GM23248 (cell line): Measurements from ENCODE around the gene TMEM39B. TPM values are rescaled to one million over a fixed set of nuclear protein-coding genes. Genes with fewer than 3 reads are reported as not detected.

ENCODE experiments used
- DNase-seq: peaks from one replicate; pipeline ENCODE4 v3.0.0-alpha.2; 2015
- H2AFZ ChIP-seq: fragments of 200-600 bp; sonication (generic); 2 replicates; pipeline ENCODE4 v1.6.1; 2016; ENCODE audit warnings: antibody characterized with exemption
- H3F3A ChIP-seq: fragments of 200-600 bp; sonication (generic); 2 replicates; pipeline ENCODE4 v1.6.1; 2016; ENCODE audit warnings: mild to moderate bottlenecking, antibody characterized with exemption, mixed run types; ENCODE audit not compliant: insufficient read depth
- H3K27ac ChIP-seq: fragments of 200-600 bp; sonication (generic); 2 replicates; pipeline ENCODE4 v1.5.1; 2016; ENCODE audit warnings: mild to moderate bottlenecking
- H3K27me3 ChIP-seq: fragments of 200-600 bp; sonication (generic); replicated peaks from 2 replicates; pipeline ENCODE4 v1.6.1; 2016; ENCODE audit warnings: mild to moderate bottlenecking; ENCODE audit not compliant: insufficient read depth
- H3K36me3 ChIP-seq: fragments of 200-600 bp; sonication (generic); 2 replicates; pipeline ENCODE4 v1.6.1; 2016; ENCODE audit warnings: low read depth, mild to moderate bottlenecking
- H3K4me1 ChIP-seq: fragments of 200-600 bp; sonication (generic); 2 replicates; pipeline ENCODE4 v1.6.1; 2016; ENCODE audit warnings: mild to moderate bottlenecking; ENCODE audit not compliant: insufficient read depth
- H3K4me2 ChIP-seq: fragments of 200-600 bp; sonication (generic); one replicate; pipeline ENCODE4 v1.6.1; 2016; ENCODE audit warnings: mild to moderate bottlenecking; ENCODE audit not compliant: unreplicated experiment
- H3K4me3 ChIP-seq: fragments of 200-600 bp; sonication (generic); 2 replicates; pipeline ENCODE4 v1.5.1; 2016; ENCODE audit warnings: mild to moderate bottlenecking
- H3K79me2 ChIP-seq: fragments of 200-600 bp; sonication (generic); 2 replicates; pipeline ENCODE4 v1.6.1; 2016; ENCODE audit warnings: mild to moderate bottlenecking; ENCODE audit not compliant: insufficient read depth
- H3K9ac ChIP-seq: fragments of 200-600 bp; sonication (generic); 2 replicates; pipeline ENCODE4 v1.6.1; 2016; ENCODE audit warnings: mild to moderate bottlenecking
- H3K9me2 ChIP-seq: fragments of 200-600 bp; sonication (generic); 2 replicates; pipeline ENCODE4 v1.6.1; 2016; ENCODE audit warnings: mixed run types, mild to moderate bottlenecking, moderate library complexity; ENCODE audit not compliant: insufficient read depth
- H3K9me3 ChIP-seq: fragments of 200-600 bp; sonication (generic); one replicate; pipeline ENCODE4 v1.6.1; 2017; ENCODE audit warnings: low read depth
- H4K20me1 ChIP-seq: fragments of 200-600 bp; sonication (generic); 2 replicates; pipeline ENCODE4 v1.6.0; 2016; ENCODE audit not compliant: insufficient read depth
- EZH2 ChIP-seq: fragments of 200-600 bp; sonication (generic); IDR thresholded peaks from 2 replicates; pipeline ENCODE4 v1.6.1; 2018; ENCODE audit warnings: antibody characterized with exemption, mild to moderate bottlenecking; ENCODE audit not compliant: insufficient read depth, poor library complexity, severe bottlenecking
- EZH2phosphoT487 ChIP-seq: fragments of 200-600 bp; sonication (generic); IDR thresholded peaks from 2 replicates; pipeline ENCODE4 v1.6.1; 2018; ENCODE audit warnings: antibody characterized with exemption, moderate library complexity, mild to moderate bottlenecking, low read depth; ENCODE audit not compliant: insufficient read depth
- WGBS, 2 experiments: methylation state at CpG; one replicate each; pipeline ENCODE4 v1.1.6; 2015 to 2017; ENCODE audit warnings: low lambda C conversion rate in 2 of 2, low coverage in 1 of 2; ENCODE audit errors: missing lambda C conversion rate in 2 of 2; 5-methylcytosine and 5-hydroxymethylcytosine counted together
- in situ Hi-C: fragments of 300-500 bp; cut with MboI; formaldehyde crosslinking; loops from 2 replicates; pipeline ENCODE4 v1.15.0; 2020
- polyA plus RNA-seq: library from polyadenylated mRNA; unstranded; fragments of >200 nt; fragmentation: Nextera tagmentation; extraction: Ambion mirVana; gene quantifications from 2 replicates; pipeline ENCODE4 v1.2.1, GENCODE V29; 2016
- total RNA-seq: library from RNA; depleted of rRNA; stranded (reverse); fragments of >200 nt; shearing (Covaris generic); gene quantifications from 2 replicates; pipeline ENCODE4 v1.2.3, GENCODE V29; 2014

The TMEM39B gene
- total and polyA plus RNA-seq, 2 experiments from 2014 or later, result 5.7 to 21.4 TPM

- Histone ChIP-seq H3K27ac (no peak overlapping the region), H3K79me2 (peaks cover 90% of the 10 kb centered on the region), H3K9ac (no peak overlapping the region), H3K4me1 (peaks cover 10% of the 10 kb centered on the region), H3K36me3 (peaks cover 79% of the 10 kb centered on the region), H3K4me3 (no peak overlapping the region), H3F3A (peaks cover 38% of the 10 kb centered on the region), H4K20me1 (no peaks in the 10 kb centered on the region; the same call in 1 of the 2 replicates), H2AFZ (no peak overlapping the region), H3K9me3 (no peaks in the 10 kb centered on the region), H3K9me2 (no peaks in the 10 kb centered on the region), H3K27me3 (no peaks in the 10 kb centered on the region), H3K4me2 (no peak overlapping the region)
- in situ Hi-C loops, result no loop called here
- no peak for DNase-seq
- WGBS, 2 experiments, result 89 to 94% methylated on average over 1 of the region's 1 CpG
- TF ChIP-seq EZH2, result no peak
- TF ChIP-seq EZH2phosphoT487, result no peak
These were observed 21.0 kb upstream of the TMEM39B start for GRCh38 chr1:32051706-32052105.

GRCh38 chr1:32052887-32053286, 19.9 kb upstream of the TMEM39B start:
- Histone ChIP-seq H3K4me2 (no peak overlapping the region), H3K27ac (no peak overlapping the region), H3K79me2 (peaks cover 94% of the 10 kb centered on the region), H3K4me3 (no peak overlapping the region), H3K9ac (no peak overlapping the region), H2AFZ (no peak overlapping the region), H3K9me3 (no peaks in the 10 kb centered on the region), H3F3A (peaks cover 32% of the 10 kb centered on the region), H3K9me2 (no peaks in the 10 kb centered on the region), H3K36me3 (peaks cover 72% of the 10 kb centered on the region), H4K20me1 (no peaks in the 10 kb centered on the region; the same call in 1 of the 2 replicates), H3K4me1 (0 out of 2 replicates have a peak, but pooled peaks cover 2% of the 10 kb centered on the region), H3K27me3 (no peaks in the 10 kb centered on the region)
- in situ Hi-C loops, result no loop called here
- 90 to 92% methylated on average over 4 of the region's 4 CpGs for WGBS, 2 experiments
- TF ChIP-seq EZH2 (no peak), EZH2phosphoT487 (no peak)
- peak; percentile 55 for DNase-seq

- DNase-seq, result no peak
- Histone ChIP-seq H3K4me3 (no peak overlapping the region), H3K27me3 (no peaks in the 10 kb centered on the region), H3K4me2 (no peak overlapping the region), H3K27ac (no peak overlapping the region), H3K9ac (no peak overlapping the region), H3K4me1 (no peaks in the 10 kb centered on the region), H3K9me2 (no peaks in the 10 kb centered on the region), H3F3A (peaks cover 37% of the 10 kb centered on the region), H3K36me3 (peaks cover 69% of the 10 kb centered on the region), H3K79me2 (peaks cover 77% of the 10 kb centered on the region), H2AFZ (no peak overlapping the region), H3K9me3 (no peaks in the 10 kb centered on the region), H4K20me1 (no peaks in the 10 kb centered on the region)
- no peak for TF ChIP-seq EZH2phosphoT487
- no peak for TF ChIP-seq EZH2
- 68 to 73% methylated on average over 5 of the region's 5 CpGs for WGBS, 2 experiments
- in situ Hi-C loops, result no loop called here
These were observed 17.3 kb upstream of the TMEM39B start for GRCh38 chr1:32055416-32055815.

- TF ChIP-seq EZH2phosphoT487 (no peak), EZH2 (no peak)
- H3F3A ChIP-seq, result peaks cover 41% of the 10 kb centered on the region
- no peaks in the 10 kb centered on the region for H3K9me2 ChIP-seq
- no peaks in the 10 kb centered on the region for H3K27me3 ChIP-seq
- H3K4me3 ChIP-seq, result no peak overlapping the region
- 96 to 97% methylated on average over 1 of the region's 1 CpG for WGBS, 2 experiments
- H3K36me3 ChIP-seq, result peaks cover 71% of the 10 kb centered on the region
- no peak overlapping the region for H3K4me2 ChIP-seq
- no peak for DNase-seq
- no peaks in the 10 kb centered on the region for H3K4me1 ChIP-seq
- H3K79me2 ChIP-seq, result peaks cover 65% of the 10 kb centered on the region
- no peak overlapping the region for H2AFZ ChIP-seq
- no peaks in the 10 kb centered on the region for H3K9me3 ChIP-seq
- in situ Hi-C loops, result no loop called here
- H3K27ac ChIP-seq, result no peak overlapping the region
- H4K20me1 ChIP-seq, result no peaks in the 10 kb centered on the region
- H3K9ac ChIP-seq, result no peak overlapping the region
These were observed 16.1 kb upstream of the TMEM39B start for GRCh38 chr1:32056598-32056997.

GRCh38 chr1:32060914-32061313, 11.8 kb upstream of the TMEM39B start:
- no peak overlapping the region for H3K9ac ChIP-seq
- H3K27ac ChIP-seq, result no peak overlapping the region
- H3K36me3 ChIP-seq, result peaks cover 46% of the 10 kb centered on the region
- no peak for TF ChIP-seq EZH2phosphoT487
- TF ChIP-seq EZH2, result no peak
- H2AFZ ChIP-seq, result no peak overlapping the region
- no peak overlapping the region for H3K4me3 ChIP-seq
- no peaks in the 10 kb centered on the region for H3K27me3 ChIP-seq
- in situ Hi-C loops, result no loop called here
- no peaks in the 10 kb centered on the region for H3K9me2 ChIP-seq
- no peak for DNase-seq
- no peak overlapping the region for H3K4me2 ChIP-seq
- H3K9me3 ChIP-seq, result no peaks in the 10 kb centered on the region
- peaks cover 59% of the 10 kb centered on the region for H3F3A ChIP-seq
- peaks cover 22% of the 10 kb centered on the region for H3K79me2 ChIP-seq
- H3K4me1 ChIP-seq, result peaks cover 15% of the 10 kb centered on the region
- H4K20me1 ChIP-seq, result no peaks in the 10 kb centered on the region
